Measurements from ENCODE around the gene RHBDL1.
A peak's percentile ranks its signal among the peaks of the same experiment; 100 is the strongest.

Gene RHBDL1

DNA sequence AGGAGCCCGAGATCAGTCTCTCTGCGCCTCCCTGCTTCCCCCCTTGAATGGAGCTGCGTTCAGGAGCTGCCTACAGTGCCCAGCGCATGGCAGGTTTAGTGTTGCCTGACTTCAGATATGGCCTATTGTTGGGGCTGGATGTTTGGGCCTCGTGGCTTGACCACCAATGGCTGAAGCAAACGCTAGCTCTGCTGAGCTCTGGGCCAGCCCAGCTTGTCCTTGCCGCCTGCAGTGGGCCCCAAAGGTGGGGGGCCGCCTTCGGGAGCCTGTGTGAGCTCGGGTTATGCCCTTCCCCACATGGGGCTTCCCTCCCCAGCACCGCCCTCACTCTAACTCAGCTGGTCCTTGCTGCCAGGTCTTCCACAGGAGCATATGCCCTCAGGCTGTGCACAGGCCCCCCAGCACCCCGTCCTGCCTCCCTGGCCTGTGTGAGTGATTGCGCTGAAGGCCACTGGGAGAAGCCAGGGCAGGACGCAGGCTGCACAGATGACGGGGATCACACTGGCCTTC is 37.4 kb upstream of the RHBDL1 start:
- no peak overlapping the region for H3K4me3 ChIP-seq (ENCODE audit: low read depth, low read length)
- TF ChIP-seq, protein P1, sequence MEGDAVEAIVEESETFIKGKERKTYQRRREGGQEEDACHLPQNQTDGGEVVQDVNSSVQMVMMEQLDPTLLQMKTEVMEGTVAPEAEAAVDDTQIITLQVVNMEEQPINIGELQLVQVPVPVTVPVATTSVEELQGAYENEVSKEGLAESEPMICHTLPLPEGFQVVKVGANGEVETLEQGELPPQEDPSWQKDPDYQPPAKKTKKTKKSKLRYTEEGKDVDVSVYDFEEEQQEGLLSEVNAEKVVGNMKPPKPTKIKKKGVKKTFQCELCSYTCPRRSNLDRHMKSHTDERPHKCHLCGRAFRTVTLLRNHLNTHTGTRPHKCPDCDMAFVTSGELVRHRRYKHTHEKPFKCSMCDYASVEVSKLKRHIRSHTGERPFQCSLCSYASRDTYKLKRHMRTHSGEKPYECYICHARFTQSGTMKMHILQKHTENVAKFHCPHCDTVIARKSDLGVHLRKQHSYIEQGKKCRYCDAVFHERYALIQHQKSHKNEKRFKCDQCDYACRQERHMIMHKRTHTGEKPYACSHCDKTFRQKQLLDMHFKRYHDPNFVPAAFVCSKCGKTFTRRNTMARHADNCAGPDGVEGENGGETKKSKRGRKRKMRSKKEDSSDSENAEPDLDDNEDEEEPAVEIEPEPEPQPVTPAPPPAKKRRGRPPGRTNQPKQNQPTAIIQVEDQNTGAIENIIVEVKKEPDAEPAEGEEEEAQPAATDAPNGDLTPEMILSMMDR (IDR thresholded peaks at IDR 0.05; ENCODE audit: borderline replicate concordance, insufficient read depth, low read depth, low read length) = no peak

DNA sequence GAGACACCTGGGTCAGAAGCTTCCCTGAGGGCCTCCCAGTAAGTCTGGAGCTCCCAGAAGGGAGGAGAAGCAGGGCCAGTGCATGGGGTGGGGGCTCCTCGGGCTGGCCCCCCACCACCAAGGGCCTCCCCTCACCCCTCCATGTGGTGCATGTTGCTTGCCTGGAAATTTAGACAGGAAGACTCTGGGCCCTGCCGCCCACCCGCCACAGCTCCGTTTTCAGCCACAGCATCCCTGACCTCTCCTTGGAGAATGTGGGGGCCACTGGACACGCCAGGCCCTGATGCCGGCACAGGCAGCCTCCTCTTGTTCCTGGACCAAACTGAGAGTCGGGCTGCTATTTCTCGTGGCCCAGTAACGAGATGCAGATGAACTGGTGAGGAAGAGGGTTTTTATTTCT is 36.6 kb upstream of the RHBDL1 start:
- no peak overlapping the region for H3K4me3 ChIP-seq (ENCODE audit: low read depth, low read length)
- TF ChIP-seq, protein P1 (IDR thresholded peaks at IDR 0.05; ENCODE audit: borderline replicate concordance, insufficient read depth, low read depth, low read length) = no peak

DNA sequence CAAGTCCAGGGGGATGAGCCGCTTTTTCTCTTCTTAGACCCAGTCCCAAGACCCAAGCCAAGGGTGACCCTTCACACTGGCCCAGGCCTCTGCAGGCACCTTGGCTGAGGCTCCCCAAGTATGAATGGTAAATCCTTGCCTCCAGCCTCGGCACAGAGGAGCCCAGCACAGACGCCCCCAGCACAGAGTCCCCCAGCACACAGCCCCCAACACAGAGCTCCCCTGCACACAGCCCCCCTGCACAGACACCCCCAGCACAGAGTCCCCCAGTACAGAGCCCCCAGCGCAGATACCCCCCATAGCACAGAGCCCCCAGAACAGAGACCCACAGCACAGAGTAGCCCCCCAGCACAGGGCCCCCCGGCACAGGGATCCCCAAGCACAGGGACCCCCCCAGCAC is 34.9 kb upstream of the RHBDL1 start:
- H3K4me3 ChIP-seq (ENCODE audit: low read depth, low read length) = peak overlapping the region; percentile 16
- TF ChIP-seq, protein P1 (IDR thresholded peaks at IDR 0.05; ENCODE audit: borderline replicate concordance, insufficient read depth, low read depth, low read length) = no peak

DNA sequence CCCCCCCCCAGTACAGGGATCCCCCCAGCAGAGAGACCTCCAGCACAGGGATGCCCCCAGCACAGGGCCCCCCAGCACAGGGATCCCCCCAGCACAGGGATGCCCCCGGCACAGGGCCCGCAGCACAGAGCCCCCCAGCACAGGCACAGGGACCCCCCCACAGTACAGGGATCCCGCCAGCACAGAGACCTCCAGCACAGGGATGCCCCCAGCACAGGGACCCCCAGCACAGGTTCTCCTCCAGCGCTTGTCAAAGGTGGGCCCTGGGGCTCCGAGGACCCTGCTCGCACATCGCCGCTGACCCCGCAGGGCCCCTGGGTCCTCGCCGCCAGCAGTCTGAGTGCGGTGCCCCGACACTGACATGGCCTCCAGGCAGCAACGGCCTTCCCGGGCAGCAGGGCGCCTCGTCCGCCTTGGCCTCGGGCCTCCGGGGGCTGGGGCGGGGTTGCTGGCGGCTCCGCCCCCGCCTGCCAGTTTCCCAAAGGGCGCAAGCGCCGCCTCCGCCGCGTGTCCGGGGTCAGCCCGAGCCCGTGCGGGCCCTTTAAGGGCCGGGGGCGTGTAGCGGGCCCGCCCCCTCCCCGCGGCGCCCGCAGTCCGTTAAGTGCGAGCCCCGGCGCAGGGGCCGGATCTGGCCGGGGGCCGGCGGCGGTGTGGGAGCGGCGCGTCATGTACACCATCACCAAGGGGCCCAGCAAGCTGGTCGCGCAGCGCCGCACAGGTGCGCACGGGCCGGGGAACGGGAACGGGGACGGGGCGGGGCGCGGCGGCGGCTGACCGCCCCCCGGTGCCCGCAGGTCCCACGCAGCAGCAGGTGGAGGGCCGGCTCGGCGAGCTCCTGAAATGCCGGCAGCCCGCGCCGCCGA is 33.9 kb upstream of the RHBDL1 start, which contains the start of gene MCRIP2:
TSS of gene MCRIP2 (plus strand) at position 503 of the 863 bp plus-strand sequence. CDS start at position 667, 164 bp downstream.
- TF ChIP-seq, protein P1 (IDR thresholded peaks at IDR 0.05; ENCODE audit: borderline replicate concordance, insufficient read depth, low read depth, low read length) = no peak
- H3K4me3 ChIP-seq (ENCODE audit: low read depth, low read length) = peak within 1 kb of the TSS; percentile 63

DNA sequence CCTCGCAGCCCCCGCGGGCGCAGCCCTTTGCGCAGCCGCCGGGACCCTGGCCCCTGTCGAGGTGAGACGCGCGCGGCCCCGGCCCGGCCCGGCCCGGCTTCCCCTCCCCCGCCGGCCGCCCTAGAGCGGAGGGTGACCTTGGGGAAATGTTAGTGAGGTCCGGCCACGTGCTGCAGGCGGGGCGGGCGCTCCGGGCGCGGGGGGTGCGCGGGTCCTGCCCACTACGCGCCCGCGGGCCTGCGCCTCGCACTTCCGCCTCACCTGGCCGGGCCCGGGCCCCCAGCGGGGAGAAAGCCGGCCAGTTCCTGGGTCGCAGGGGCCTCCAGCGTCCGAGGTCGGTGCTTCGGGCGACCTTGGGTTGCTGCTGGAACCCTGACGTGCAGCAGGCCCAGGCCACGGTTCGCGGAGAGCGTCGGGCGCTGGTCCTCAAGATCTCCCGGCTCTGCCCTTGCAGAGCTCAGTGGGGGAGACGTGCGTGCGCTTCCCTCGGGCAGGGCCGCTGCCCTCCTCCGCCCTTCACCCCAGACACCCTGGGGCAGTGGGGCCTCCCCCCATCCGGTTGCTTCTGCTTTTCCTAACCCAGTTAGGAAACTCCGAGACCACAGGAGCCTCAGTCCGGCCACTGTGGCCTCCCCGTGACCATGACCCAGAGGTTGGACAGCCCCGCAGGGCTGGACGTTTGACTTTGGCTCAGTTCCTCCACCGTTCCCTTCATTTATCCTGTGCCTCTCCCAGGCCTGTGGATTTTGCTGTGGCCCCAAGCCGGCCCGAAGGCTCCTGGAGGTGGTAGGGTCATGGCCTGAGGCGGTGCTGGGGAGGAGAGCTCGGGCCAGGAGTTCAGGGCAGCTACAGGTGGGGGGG is 33.1 kb upstream of the RHBDL1 start:
- TF ChIP-seq, protein P1 (IDR thresholded peaks at IDR 0.05; ENCODE audit: borderline replicate concordance, insufficient read depth, low read depth, low read length) = no peak
- peak overlapping the region; percentile 63 for H3K4me3 ChIP-seq (ENCODE audit: low read depth, low read length)

DNA sequence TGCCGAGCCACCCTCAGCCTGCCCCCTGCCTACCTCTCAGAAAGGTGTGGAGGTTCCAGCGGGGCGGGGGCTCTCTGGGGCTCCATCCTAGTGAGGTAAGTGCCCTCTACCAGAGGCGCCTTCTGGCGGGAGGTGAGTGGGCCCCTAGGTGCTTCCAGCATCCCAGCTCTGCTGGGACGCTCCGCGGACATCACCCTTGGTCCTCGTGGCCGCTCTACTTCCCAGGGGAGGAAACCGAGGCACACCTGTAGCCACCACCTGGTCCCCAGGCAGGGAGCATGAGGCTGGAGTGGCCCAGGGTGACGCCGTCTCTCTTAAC is 32.5 kb upstream of the RHBDL1 start:
- TF ChIP-seq, protein P1 (IDR thresholded peaks at IDR 0.05; ENCODE audit: borderline replicate concordance, insufficient read depth, low read depth, low read length) = no peak
- peak overlapping the region; percentile 63 for H3K4me3 ChIP-seq (ENCODE audit: low read depth, low read length)
